K562 (cell line): ENCODE results near the gene USP37. TPM values are rescaled to one million over a fixed set of nuclear protein-coding genes. Genes with fewer than 3 reads are reported as not detected.

Source experiments
- ATAC-seq: fragments of 200-7000 bp; cut with Tn5 transposase; 3 replicates; pipeline ENCODE4 v1.9.1; 2020; ENCODE audit warnings: moderate library complexity
- BruUV-seq: library from RNA; stranded (reverse); fragments of 400-500 nt; replicated peaks from 2 replicates; lab custom pipeline; 2021; lab: Mats Ljungman, UMichigan
- CTCF ChIA-PET: fragments of 300-600 bp; formaldehyde crosslinking; extraction: SDS; loops from one replicate; lab custom pipeline; 2021; ENCODE audit warnings: low intra/inter-chr PET ratio; lab: Yijun Ruan, JAX
- POLR2A ChIA-PET: fragments of 300-600, 350-650 bp; sonication (Branson Sonifier 250); formaldehyde crosslinking; extraction: SDS; loops from one replicate; lab custom pipeline; 2021; ENCODE audit warnings: antibody characterized with exemption, inconsistent platforms; lab: Yijun Ruan, JAX
- DNase-seq, 4 experiments: peaks; one replicate each; pipeline versions ENCODE4 v3.0.0 to v3.0.0-alpha.2; 2011 to 2018; ENCODE audit warnings: low spot score in 3 of 4, mixed read lengths in 3 of 4; ENCODE audit errors: extremely low read depth in 1 of 4
- FAIRE-seq: peaks from 2 replicates; lab custom pipeline; 2011; peaks lifted over from hg19 to GRCh38; lab: Jason Lieb, UNC
- H2AFZ ChIP-seq: 2 replicates; pipeline ENCODE4 v1.6.0; 2011; ENCODE audit warnings: low read depth, low read length, control low read depth, inconsistent platforms
- H3K27ac ChIP-seq: fragments of 200-600 bp; 3 replicates; pipeline ENCODE4 v1.8.0; 2011; ENCODE audit warnings: low read depth, mild to moderate bottlenecking, control low read depth, inconsistent platforms, low read length, moderate library complexity, mixed read lengths; ENCODE audit errors: extremely low read depth
- H3K27me3 ChIP-seq, 2 experiments: fragments of 300-600 bp in 1 of 2; 2 replicates in 1 of 2; 3 replicates in 1 of 2; pipeline versions ENCODE4 v1.6.0 to v1.8.0; 2011; ENCODE audit warnings: inconsistent platforms in 2 of 2, low read length in 2 of 2, mild to moderate bottlenecking in 1 of 2, mixed read lengths in 1 of 2, moderate library complexity in 1 of 2; ENCODE audit not compliant: control insufficient read depth in 2 of 2, insufficient read depth in 2 of 2
- H3K36me3 ChIP-seq: fragments of 300-600 bp; 3 replicates; pipeline ENCODE4 v1.8.0; 2011; ENCODE audit warnings: mild to moderate bottlenecking, low read length, inconsistent platforms; ENCODE audit not compliant: control insufficient read depth, insufficient read depth
- H3K4me1 ChIP-seq, 2 experiments: fragments of 200-600 bp in 1 of 2; replicated peaks in 1 of 2; 2 replicates in 1 of 2; 3 replicates in 1 of 2; pipeline versions ENCODE4 v1.5.1 to v1.8.0; 2011; ENCODE audit warnings: inconsistent platforms in 2 of 2, low read length in 2 of 2, mild to moderate bottlenecking in 1 of 2, mixed read lengths in 1 of 2, moderate library complexity in 1 of 2; ENCODE audit not compliant: control insufficient read depth in 2 of 2, insufficient read depth in 2 of 2
- H3K4me2 ChIP-seq: 2 replicates; pipeline ENCODE4 v1.6.1; 2011; ENCODE audit warnings: low read length, control low read depth, inconsistent platforms, mixed read lengths; ENCODE audit not compliant: insufficient read depth
- H3K4me3 ChIP-seq: fragments of 200-600 bp; sonication (generic), shearing (Covaris generic); 2 replicates; pipeline ENCODE4 v1.5.1; 2016; ENCODE audit warnings: control low read depth, inconsistent platforms
- H3K79me2 ChIP-seq: fragments of 200-600 bp; 3 replicates; pipeline ENCODE4 v1.8.0; 2011; ENCODE audit warnings: low read length, inconsistent platforms; ENCODE audit not compliant: control insufficient read depth, insufficient read depth
- H3K9ac ChIP-seq, 2 experiments: 2 replicates each; pipeline versions ENCODE4 v1.6.0 to v1.6.1; 2011; ENCODE audit warnings: low read depth in 2 of 2, low read length in 2 of 2, control low read depth in 1 of 2, inconsistent platforms in 1 of 2, mild to moderate bottlenecking in 1 of 2, mixed read lengths in 1 of 2; ENCODE audit not compliant: insufficient read depth in 1 of 2
- H3K9me1 ChIP-seq: one replicate; pipeline ENCODE4 v1.6.0; 2011; ENCODE audit warnings: inconsistent platforms, mild to moderate bottlenecking, low read length, moderate library complexity; ENCODE audit not compliant: control insufficient read depth, insufficient read depth
- H3K9me3 ChIP-seq: replicated peaks from 2 replicates; pipeline ENCODE4 v1.5.1; 2011; ENCODE audit warnings: low read depth, low read length, inconsistent platforms; ENCODE audit not compliant: control insufficient read depth, insufficient read depth
- H4K20me1 ChIP-seq: replicated peaks from 2 replicates; pipeline ENCODE4 v1.6.1; 2011; ENCODE audit warnings: low read length, inconsistent platforms, mixed read lengths; ENCODE audit not compliant: control insufficient read depth, insufficient read depth
- PATZ1 ChIP-seq: fragments of 250-450 bp; sonication (Bioruptor Pico); IDR thresholded peaks from 2 replicates; pipeline ENCODE4 v1.5.0; 2020; ENCODE audit warnings: mild to moderate bottlenecking, borderline replicate concordance
- XRCC5 ChIP-seq: fragments of 200-400 bp; formaldehyde crosslinking; IDR thresholded peaks from 2 replicates; pipeline ENCODE4 v1.6.1; 2017; ENCODE audit warnings: low read depth, mild to moderate bottlenecking, low read length
- ZBTB33 ChIP-seq: sonication (generic); formaldehyde crosslinking; IDR thresholded peaks from 2 replicates; pipeline ENCODE4 v1.8.1; 2023; ENCODE audit warnings: mild to moderate bottlenecking, missing genetic modification reagents
- ZNF318 ChIP-seq, 2 experiments: fragments of 450-650 bp; IDR thresholded peaks; 2 replicates each; pipeline ENCODE4 v1.6.1; 2016; ENCODE audit warnings: mild to moderate bottlenecking in 2 of 2, borderline replicate concordance in 1 of 2, low read depth in 1 of 2, moderate library complexity in 1 of 2
- ZNF780A ChIP-seq: fragments of 250-450 bp; sonication (Bioruptor Pico); IDR thresholded peaks from 2 replicates; pipeline ENCODE4 v1.5.0; 2021; ENCODE audit warnings: mild to moderate bottlenecking
- WGBS: fragments of 100-300 bp; shearing (Covaris generic); methylation state at CpG from one replicate; pipeline ENCODE4 v1.1.6; 2016; ENCODE audit warnings: low coverage, mixed read lengths; ENCODE audit not compliant: insufficient coverage; ENCODE audit errors: missing lambda C conversion rate; 5-methylcytosine and 5-hydroxymethylcytosine counted together
- in situ Hi-C: fragments of 300-500 bp; cut with MboI; formaldehyde crosslinking; loops from 4 replicates; pipeline ENCODE4 v1.15.0; 2018; ENCODE audit warnings: inconsistent platforms, mixed read lengths
- intact Hi-C: fragments of 100-400 bp; cut with micrococcal nuclease; formaldehyde crosslinking; loops from 2 replicates; pipeline ENCODE4 v1.14.2; 2022
- polyA plus RNA-seq, 8 experiments: library from polyadenylated mRNA; depleted of rRNA in 4 of 8; stranded (reverse) in 5 of 8; unstranded in 3 of 8; fragments of >200 nt; fragmentation: Nextera tagmentation in 2 of 8; fragmentation: Illumina TruSeq in 1 of 8; extraction: Ambion mirVana in 2 of 8; extraction: Trizol in 1 of 8; gene quantifications; 2 replicates each; pipeline versions ENCODE4 v1.2.1 to v1.2.3, GENCODE V29; 2011 to 2014; ENCODE audit warnings: inconsistent platforms in 1 of 8, missing spikeins in 1 of 8
- total RNA-seq, 7 experiments: library from RNA; depleted of rRNA in 6 of 7; stranded (reverse); fragments of >200 nt in 6 of 7; fragmentation: Illumina TruSeq in 2 of 7; extraction: Trizol in 2 of 7; gene quantifications; 2 replicates each; pipeline versions ENCODE4 v1.2.1 to v1.2.3, GENCODE V29; 2011 to 2021; ENCODE audit warnings: low replicate concordance in 1 of 7

USP37 gene
- total and polyA plus RNA-seq, 9 of the 15 experiments (the other 6 are each of a cell fraction or from before 2014, with no cell fraction given), result 2.0 to 14.2 (median 8.5) TPM

GRCh38 chr2:218434456-218434855 lies 133.7 kb downstream of the USP37 start:
- DNase-seq, result no peak
- no peaks in the 10 kb centered on the region for H3K9me3 ChIP-seq
- no peak overlapping the region for H3K4me2 ChIP-seq
- H2AFZ ChIP-seq, result no peak overlapping the region
- H3K9ac ChIP-seq, result no peak overlapping the region
- H3K9me1 ChIP-seq, result no peaks in the 10 kb centered on the region
- H3K79me2 ChIP-seq, result no peaks in the 10 kb centered on the region
- no peak for FAIRE-seq
- H3K27me3 ChIP-seq, result no peaks in the 10 kb centered on the region
- no peak for ATAC-seq
- H4K20me1 ChIP-seq, result no peaks in the 10 kb centered on the region
- WGBS, result 52% methylated on average over 8 of the region's 9 CpGs
- POLR2A ChIA-PET, result no interaction called here
- CTCF ChIA-PET, result no interaction called here
- in situ Hi-C loops (no loop called here), intact Hi-C loops (no loop called here)
- no TSS peak for BruUV-seq
- no peaks in the 10 kb centered on the region for H3K36me3 ChIP-seq
- H3K4me3 ChIP-seq, result no peak overlapping the region
- no peak overlapping the region for H3K27ac ChIP-seq
- peaks cover 5 to 13% of the 10 kb centered on the region in 2 experiments for H3K4me1 ChIP-seq
- TF ChIP-seq ZBTB33, result no peak
- no peak for TF ChIP-seq ZNF780A (CRISPR knock-in tag)
- no peak for TF ChIP-seq XRCC5
- no peak for TF ChIP-seq ZNF318 (IDR thresholded peaks at IDR 0.05; ENCODE audit: borderline replicate concordance in 1 of 2, low read depth in 1 of 2)
- no peak for TF ChIP-seq PATZ1 (CRISPR knock-in tag)
